IMR-90 (cell line): Measurements from ENCODE around the gene NDRG4. TPM values are rescaled to one million over a fixed set of nuclear protein-coding genes. Genes with fewer than 3 reads are reported as not detected.

Source experiments
- ATAC-seq: fragments of 200-7000 bp; cut with Tn5 transposase; 2 replicates; pipeline ENCODE4 v1.9.1; 2020; ENCODE audit warnings: low read depth, mild to moderate bottlenecking, moderate library complexity
- BruUV-seq: library from RNA; stranded (reverse); fragments of 400-500 nt; replicated peaks from 2 replicates; lab custom pipeline; 2021; lab: Mats Ljungman, UMichigan
- CTCF ChIA-PET: fragments of 300-600 bp; formaldehyde crosslinking; extraction: SDS; loops from one replicate; lab custom pipeline; 2021; ENCODE audit warnings: antibody characterized with exemption; lab: Yijun Ruan, JAX
- POLR2A ChIA-PET: fragments of 300-600 bp; sonication (Branson Sonifier 250); formaldehyde crosslinking; loops from one replicate; lab custom pipeline; 2022; ENCODE audit warnings: antibody characterized with exemption; ENCODE audit not compliant: unreplicated experiment; lab: Charles Lee
- DNase-seq: peaks from one replicate; pipeline ENCODE4 v3.0.0; 2013
- H2AFZ ChIP-seq: replicated peaks from 2 replicates; pipeline ENCODE3; 2013; ENCODE audit warnings: low read length, mild to moderate bottlenecking; ENCODE audit not compliant: poor library complexity
- H2AK5ac ChIP-seq: 2 replicates; pipeline ENCODE4 v1.6.1; 2013; ENCODE audit warnings: low read depth, low read length, inconsistent platforms
- H2AK9ac ChIP-seq: replicated peaks from 2 replicates; pipeline ENCODE3; 2013; ENCODE audit warnings: mild to moderate bottlenecking, low read depth, low read length, moderate library complexity; ENCODE audit not compliant: poor library complexity
- H2BK120ac ChIP-seq: 2 replicates; pipeline ENCODE4 v1.6.1; 2013; ENCODE audit warnings: low read depth, low read length, inconsistent platforms
- H2BK15ac ChIP-seq: 3 replicates; pipeline ENCODE4 v1.6.1; 2013; ENCODE audit warnings: low read depth, low read length, inconsistent platforms
- H2BK20ac ChIP-seq: 2 replicates; pipeline ENCODE4 v1.6.1; 2013; ENCODE audit warnings: low read depth, mild to moderate bottlenecking, inconsistent platforms, low read length, moderate library complexity
- H2BK5ac ChIP-seq: 2 replicates; pipeline ENCODE4 v1.6.1; 2013; ENCODE audit warnings: mild to moderate bottlenecking, low read depth, low read length, inconsistent platforms; ENCODE audit not compliant: poor library complexity, severe bottlenecking
- H3K14ac ChIP-seq: replicated peaks from 2 replicates; pipeline ENCODE4 v1.6.1; 2013; ENCODE audit warnings: low read depth, low read length, inconsistent platforms
- H3K18ac ChIP-seq: 2 replicates; pipeline ENCODE4 v1.6.1; 2013; ENCODE audit warnings: low read depth, low read length, control low read depth
- H3K23ac ChIP-seq: 2 replicates; pipeline ENCODE4 v1.6.1; 2013; ENCODE audit warnings: low read depth, low read length, inconsistent platforms
- H3K27ac ChIP-seq: 2 replicates; pipeline ENCODE4 v1.5.1; 2013; ENCODE audit warnings: mild to moderate bottlenecking, control low read depth, low read length; ENCODE audit not compliant: insufficient read depth
- H3K27me3 ChIP-seq: 2 replicates; pipeline ENCODE4 v1.6.1; 2013; ENCODE audit warnings: low read length; ENCODE audit not compliant: control insufficient read depth, insufficient read depth
- H3K36me3 ChIP-seq: 2 replicates; pipeline ENCODE4 v1.6.1; 2013; ENCODE audit warnings: low read length, mixed read lengths; ENCODE audit not compliant: control insufficient read depth, insufficient read depth
- H3K4ac ChIP-seq: 2 replicates; pipeline ENCODE4 v1.6.1; 2013; ENCODE audit warnings: low read depth, low read length, inconsistent platforms
- H3K4me1 ChIP-seq: 2 replicates; pipeline ENCODE4 v1.6.1; 2013; ENCODE audit warnings: low read length, mixed read lengths; ENCODE audit not compliant: control insufficient read depth, insufficient read depth
- H3K4me2 ChIP-seq: 2 replicates; pipeline ENCODE4 v1.6.1; 2013; ENCODE audit warnings: low read depth, mild to moderate bottlenecking, control low read depth, low read length, moderate library complexity
- H3K4me3 ChIP-seq: 2 replicates; pipeline ENCODE4 v1.5.1; 2013; ENCODE audit warnings: low read depth, mild to moderate bottlenecking, control low read depth, low read length, moderate library complexity; ENCODE audit not compliant: insufficient read depth
- H3K56ac ChIP-seq: 2 replicates; pipeline ENCODE4 v1.6.1; 2013; ENCODE audit warnings: low read length, inconsistent platforms; ENCODE audit not compliant: insufficient read depth; ENCODE audit errors: extremely low read depth
- H3K79me1 ChIP-seq, 2 experiments: 2 replicates each; pipeline ENCODE4 v1.6.1; 2013; ENCODE audit warnings: low read length in 2 of 2, inconsistent platforms in 1 of 2, low read depth in 1 of 2
- H3K9ac ChIP-seq: 2 replicates; pipeline ENCODE4 v1.6.1; 2013; ENCODE audit warnings: low read depth, low read length, control low read depth
- H3K9me1 ChIP-seq: 2 replicates; pipeline ENCODE4 v1.6.1; 2013; ENCODE audit warnings: low read length, inconsistent platforms; ENCODE audit not compliant: insufficient read depth
- H3K9me3 ChIP-seq: 2 replicates; pipeline ENCODE4 v1.6.1; 2013; ENCODE audit warnings: low read length; ENCODE audit not compliant: control insufficient read depth, insufficient read depth
- H4K20me1 ChIP-seq: 2 replicates; pipeline ENCODE4 v1.6.1; 2013; ENCODE audit warnings: low read length, inconsistent platforms; ENCODE audit not compliant: insufficient read depth
- H4K5ac ChIP-seq: 2 replicates; pipeline ENCODE4 v1.6.1; 2013; ENCODE audit warnings: mild to moderate bottlenecking, low read depth, low read length, control low read depth
- H4K8ac ChIP-seq, 2 experiments: 2 replicates each; pipeline ENCODE4 v1.6.1; 2013; ENCODE audit warnings: low read depth in 2 of 2, low read length in 2 of 2, control low read depth in 1 of 2, inconsistent platforms in 1 of 2
- H4K91ac ChIP-seq: 2 replicates; pipeline ENCODE4 v1.6.1; 2013; ENCODE audit warnings: low read depth, low read length, inconsistent platforms; ENCODE audit not compliant: insufficient read depth
- BHLHE40 ChIP-seq: fragments of 150-350 bp; IDR thresholded peaks from 2 replicates; pipeline ENCODE4 v1.6.1; 2016; ENCODE audit warnings: mild to moderate bottlenecking, low read depth, low read length
- CEBPB ChIP-seq: IDR thresholded peaks from 2 replicates; pipeline ENCODE4 v1.6.1; 2012; ENCODE audit warnings: low read depth, low read length, improper control_type of control experiment
- CHD1 ChIP-seq: IDR thresholded peaks from 2 replicates; pipeline ENCODE4 v1.6.1; 2012; ENCODE audit warnings: low read depth, low read length, improper control_type of control experiment
- CTCF ChIP-seq: conservative IDR thresholded peaks from 2 replicates; pipeline ENCODE4 v1.5.1; 2012; ENCODE audit warnings: mild to moderate bottlenecking, low read depth, low read length, improper control_type of control experiment
- FOS ChIP-seq: fragments of 150-350 bp; IDR thresholded peaks from 2 replicates; pipeline ENCODE4 v1.6.1; 2016; ENCODE audit warnings: low read depth, low read length
- MAFK ChIP-seq: IDR thresholded peaks from 2 replicates; pipeline ENCODE4 v1.6.1; 2012; ENCODE audit warnings: low read depth, low read length, improper control_type of control experiment
- MAZ ChIP-seq: IDR thresholded peaks from 2 replicates; pipeline ENCODE4 v1.6.1; 2012; ENCODE audit warnings: low read depth, mild to moderate bottlenecking, low read length, improper control_type of control experiment, moderate library complexity, borderline replicate concordance
- MXI1 ChIP-seq: IDR thresholded peaks from 2 replicates; pipeline ENCODE4 v1.6.1; 2012; ENCODE audit warnings: low read depth, mild to moderate bottlenecking, low read length, moderate library complexity, borderline replicate concordance
- NFE2L2 ChIP-seq: fragments of 150-350 bp; IDR thresholded peaks from 2 replicates; pipeline ENCODE4 v1.6.1; 2016; ENCODE audit warnings: low read depth, mild to moderate bottlenecking, low read length
- POLR2A ChIP-seq: IDR thresholded peaks from 2 replicates; pipeline ENCODE4 v1.6.1; 2012; ENCODE audit warnings: mild to moderate bottlenecking, low read depth, low read length
- RAD21 ChIP-seq: IDR thresholded peaks from 2 replicates; pipeline ENCODE4 v1.6.1; 2012; ENCODE audit warnings: low read length, improper control_type of control experiment
- RCOR1 ChIP-seq: IDR thresholded peaks from 2 replicates; pipeline ENCODE4 v1.6.1; 2012; ENCODE audit warnings: mild to moderate bottlenecking, low read length, improper control_type of control experiment; ENCODE audit not compliant: insufficient replicate concordance
- RFX5 ChIP-seq: IDR thresholded peaks from 2 replicates; pipeline ENCODE4 v1.8.0; 2012; ENCODE audit warnings: low read depth, mild to moderate bottlenecking, low read length, moderate library complexity
- SMC3 ChIP-seq: fragments of 150-350 bp; IDR thresholded peaks from 2 replicates; pipeline ENCODE4 v1.6.1; 2016; ENCODE audit warnings: low read depth, mild to moderate bottlenecking, antibody characterized with exemption, low read length, moderate library complexity
- WGBS, 2 experiments: methylation state at CpG; one replicate each; pipeline versions ENCODE4 v1.1.5 to v1.1.7; 2013; ENCODE audit warnings: missing lambda C conversion rate in 2 of 2; ENCODE audit not compliant: insufficient read length in 1 of 2; ENCODE audit errors: extremely low coverage in 2 of 2; 5-methylcytosine and 5-hydroxymethylcytosine counted together
- dilution Hi-C: fragments of 300-500 bp; cut with HindIII; formaldehyde crosslinking; loops from one replicate; pipeline ENCODE4 v1.14.3; 2018; ENCODE audit warnings: low sequenced_read_pairs; ENCODE audit not compliant: unreplicated experiment
- in situ Hi-C: fragments of 300-500 bp; cut with MboI; formaldehyde crosslinking; loops from 3 replicates; pipeline ENCODE4 v1.14.3; 2019; ENCODE audit warnings: low sequenced_read_pairs, inconsistent platforms, mixed read lengths
- intact Hi-C: fragments of 100-400 bp; cut with micrococcal nuclease; formaldehyde crosslinking; loops from 2 replicates; pipeline ENCODE4 v1.10.0; 2022
- polyA plus RNA-seq, 3 experiments: library from polyadenylated mRNA; depleted of rRNA; stranded (reverse); fragments of >200 nt; gene quantifications; 2 replicates each; pipeline ENCODE4 v1.2.3, GENCODE V29; 2012; ENCODE audit warnings: low replicate concordance in 1 of 3
- total RNA-seq: library from RNA; depleted of rRNA; stranded (reverse); fragments of >200 nt; gene quantifications from 2 replicates; pipeline ENCODE4 v1.2.3, GENCODE V29; 2012
- TF ChIP-seq, protein P1 (sequence below): fragments of 150-350 bp; IDR thresholded peaks from 2 replicates; pipeline ENCODE4 v1.6.1; 2016; ENCODE audit warnings: low read depth, mild to moderate bottlenecking, low read length, moderate library complexity, borderline replicate concordance
- TF ChIP-seq, protein P2 (sequence below): fragments of 150-350 bp; IDR thresholded peaks from 2 replicates; pipeline ENCODE4 v1.6.1; 2017; ENCODE audit warnings: mild to moderate bottlenecking, antibody characterized with exemption, low read length, low read depth

Gene NDRG4
- total and polyA plus RNA-seq, 2 of the 4 experiments (the other 2 are of a cell fraction): 10.9 to 23.5 TPM

GRCh38 chr16:58510097-58510775 lies 10.3 kb downstream of the NDRG4 start:
- H3K23ac ChIP-seq: no peak overlapping the region
- H3K14ac ChIP-seq: no peak overlapping the region
- 97% methylated on average over 10 of the region's 18 CpGs; no CpG with 5 or more reads in 1 of the 2 experiments for WGBS, 2 experiments
- no TSS peak for BruUV-seq
- H3K9me1 ChIP-seq: no peaks in the 10 kb centered on the region
- peaks cover 0 to 6% of the 10 kb centered on the region in 2 experiments; a peak in 2 of 4 replicates for H3K79me1 ChIP-seq
- dilution Hi-C loops: no loop called here
- ChIA-PET CTCF (no interaction called here), POLR2A (no interaction called here)
- H3K18ac ChIP-seq: no peak overlapping the region
- peak overlapping the region; percentile 28 for H2AK9ac ChIP-seq
- H3K9me3 ChIP-seq: no peaks in the 10 kb centered on the region
- H4K8ac ChIP-seq: no peak overlapping the region
- H3K56ac ChIP-seq: no peak overlapping the region
- DNase-seq (no peak), ATAC-seq (no peak)
- H3K9ac ChIP-seq: no peak overlapping the region
- H3K4ac ChIP-seq: no peak overlapping the region
- no peak overlapping the region for H2BK5ac ChIP-seq
- H4K20me1 ChIP-seq: peaks cover 6% of the 10 kb centered on the region; the same call in 1 of the 2 replicates
- no peak overlapping the region for H2BK120ac ChIP-seq
- H3K4me1 ChIP-seq: no peaks in the 10 kb centered on the region
- no peak overlapping the region for H3K27ac ChIP-seq
- no peak overlapping the region for H2BK20ac ChIP-seq
- no peak overlapping the region for H3K4me3 ChIP-seq
- H4K5ac ChIP-seq: no peak overlapping the region
- H3K27me3 ChIP-seq: no peaks in the 10 kb centered on the region
- H2AFZ ChIP-seq: no peak overlapping the region
- intact Hi-C loops: no loop called here
- no peak overlapping the region for H3K4me2 ChIP-seq
- no peak overlapping the region for H4K91ac ChIP-seq
- H3K36me3 ChIP-seq: no peaks in the 10 kb centered on the region; the same call in 1 of the 2 replicates
- H2AK5ac ChIP-seq: no peak overlapping the region
- in situ Hi-C loops: no loop called here
- TF ChIP-seq SMC3 (no peak), BHLHE40 (no peak), RFX5 (no peak), POLR2A (no peak), RAD21 (no peak), MAFK (no peak), CHD1 (no peak), RCOR1 (no peak), MXI1 (no peak), NFE2L2 (no peak), MAZ (no peak), FOS (no peak), CTCF (no peak), CEBPB (no peak)
- TF ChIP-seq, protein P1, sequence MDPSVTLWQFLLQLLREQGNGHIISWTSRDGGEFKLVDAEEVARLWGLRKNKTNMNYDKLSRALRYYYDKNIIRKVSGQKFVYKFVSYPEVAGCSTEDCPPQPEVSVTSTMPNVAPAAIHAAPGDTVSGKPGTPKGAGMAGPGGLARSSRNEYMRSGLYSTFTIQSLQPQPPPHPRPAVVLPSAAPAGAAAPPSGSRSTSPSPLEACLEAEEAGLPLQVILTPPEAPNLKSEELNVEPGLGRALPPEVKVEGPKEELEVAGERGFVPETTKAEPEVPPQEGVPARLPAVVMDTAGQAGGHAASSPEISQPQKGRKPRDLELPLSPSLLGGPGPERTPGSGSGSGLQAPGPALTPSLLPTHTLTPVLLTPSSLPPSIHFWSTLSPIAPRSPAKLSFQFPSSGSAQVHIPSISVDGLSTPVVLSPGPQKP: no peak
- TF ChIP-seq, protein P2, sequence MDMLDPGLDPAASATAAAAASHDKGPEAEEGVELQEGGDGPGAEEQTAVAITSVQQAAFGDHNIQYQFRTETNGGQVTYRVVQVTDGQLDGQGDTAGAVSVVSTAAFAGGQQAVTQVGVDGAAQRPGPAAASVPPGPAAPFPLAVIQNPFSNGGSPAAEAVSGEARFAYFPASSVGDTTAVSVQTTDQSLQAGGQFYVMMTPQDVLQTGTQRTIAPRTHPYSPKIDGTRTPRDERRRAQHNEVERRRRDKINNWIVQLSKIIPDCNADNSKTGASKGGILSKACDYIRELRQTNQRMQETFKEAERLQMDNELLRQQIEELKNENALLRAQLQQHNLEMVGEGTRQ: no peak
- no peak overlapping the region for H2BK15ac ChIP-seq
